WERI-Rb-1 (cell line): ENCODE data around the gene GSTA2.
"Not testable (repeated sequence)": the region's sequence is repeated elsewhere in the genome, so short reads cannot be mapped to it uniquely, and the experiment has no call there.

Experiments used
- DNase-seq: peaks from one replicate; pipeline ENCODE4 v3.0.0-alpha.2; 2020
- H3K27ac ChIP-seq: fragments of 250-450 bp; sonication (Bioruptor Pico); 2 replicates; pipeline ENCODE4 v1.5.1; 2020; ENCODE audit warnings: mild to moderate bottlenecking, moderate library complexity
- H3K27me3 ChIP-seq: fragments of 250-450 bp; sonication (Bioruptor Pico); 2 replicates; pipeline ENCODE4 v1.5.1; 2021; ENCODE audit warnings: mild to moderate bottlenecking, low read depth, moderate library complexity; ENCODE audit not compliant: insufficient read depth, severe bottlenecking
- H3K36me3 ChIP-seq: fragments of 250-450 bp; sonication (Bioruptor Pico); 2 replicates; pipeline ENCODE4 v1.5.1; 2020; ENCODE audit warnings: mild to moderate bottlenecking, moderate library complexity
- H3K4me3 ChIP-seq: 2 replicates; pipeline ENCODE4 v1.5.1; 2011; ENCODE audit warnings: low read depth, mild to moderate bottlenecking, control low read depth, low read length
- H3K9me3 ChIP-seq: fragments of 250-450 bp; sonication (Bioruptor Pico); 2 replicates; pipeline ENCODE4 v1.5.1; 2021; ENCODE audit warnings: mild to moderate bottlenecking, moderate library complexity; ENCODE audit not compliant: severe bottlenecking
- CTCF ChIP-seq: IDR thresholded peaks from 2 replicates; pipeline ENCODE4 v1.5.1; 2011; ENCODE audit warnings: low read depth, mild to moderate bottlenecking, control low read depth, inconsistent platforms, low read length

GSTA2 gene

GRCh38 chr6:52790861-52791260 lies 27.6 kb upstream of the GSTA2 start:
- DNase-seq, result no peak
- TF ChIP-seq CTCF, result no peak
- H3K4me3 ChIP-seq, result no peak overlapping the region
- no peaks in the 10 kb centered on the region for H3K27me3 ChIP-seq
- peaks cover 12% of the 10 kb centered on the region for H3K9me3 ChIP-seq
- no peaks in the 10 kb centered on the region for H3K36me3 ChIP-seq
- no peak overlapping the region for H3K27ac ChIP-seq

GRCh38 chr6:52789658-52790057 lies 26.4 kb upstream of the GSTA2 start:
- DNase-seq, H3K4me3 ChIP-seq, H3K27me3 ChIP-seq, H3K36me3 ChIP-seq, H3K27ac ChIP-seq: not testable (repeated sequence)
- peaks cover 12% of the 10 kb centered on the region for H3K9me3 ChIP-seq

GRCh38 chr6:52788478-52788877 lies 25.2 kb upstream of the GSTA2 start:
- Histone ChIP-seq H3K36me3 (no peaks in the 10 kb centered on the region), H3K4me3 (no peak overlapping the region), H3K9me3 (peaks cover 12% of the 10 kb centered on the region), H3K27ac (no peak overlapping the region), H3K27me3 (no peaks in the 10 kb centered on the region)
- no peak for TF ChIP-seq CTCF
- no peak for DNase-seq

- H3K36me3 ChIP-seq, result no peaks in the 10 kb centered on the region
- no peak overlapping the region for H3K27ac ChIP-seq
- DNase-seq, result no peak
- H3K9me3 ChIP-seq, result peaks cover 12% of the 10 kb centered on the region
- no peak for TF ChIP-seq CTCF
- H3K27me3 ChIP-seq, result no peaks in the 10 kb centered on the region
- no peak overlapping the region for H3K4me3 ChIP-seq
Measured at GRCh38 chr6:52787917-52788316, 24.6 kb upstream of the GSTA2 start.

- TF ChIP-seq CTCF, result no peak
- Histone ChIP-seq H3K36me3 (no peaks in the 10 kb centered on the region), H3K27me3 (no peaks in the 10 kb centered on the region), H3K9me3 (peaks cover 8% of the 10 kb centered on the region), H3K4me3 (no peak overlapping the region), H3K27ac (no peak overlapping the region)
- no peak for DNase-seq
Measured at GRCh38 chr6:52786249-52786956, 23.1 kb upstream of the GSTA2 start.

GRCh38 chr6:52782696-52783274 lies 19.5 kb upstream of the GSTA2 start:
- not testable (repeated sequence) for H3K4me3 ChIP-seq, H3K9me3 ChIP-seq, H3K36me3 ChIP-seq, DNase-seq, H3K27me3 ChIP-seq, H3K27ac ChIP-seq

GRCh38 chr6:52782209-52782608 lies 18.9 kb upstream of the GSTA2 start:
- not testable (repeated sequence) for H3K4me3 ChIP-seq, DNase-seq, H3K27ac ChIP-seq, H3K36me3 ChIP-seq, H3K9me3 ChIP-seq, H3K27me3 ChIP-seq
